IPS DF 6.9 (cell line): ENCODE measurements around the gene EMSY.
A peak's percentile ranks its signal among the peaks of the same experiment; 100 is the strongest.

Experiments
- DNase-seq: peaks from one replicate; pipeline ENCODE4 v3.0.0-alpha.2; 2013; ENCODE audit warnings: low read depth, low spot score
- H3K27ac ChIP-seq: one replicate; pipeline ENCODE4 v1.5.1; 2013; ENCODE audit warnings: low read length, control low read depth
- H3K27me3 ChIP-seq: 2 replicates; pipeline ENCODE4 v1.6.1; 2013; ENCODE audit warnings: mild to moderate bottlenecking, low read length; ENCODE audit not compliant: control insufficient read depth, insufficient read depth
- H3K36me3 ChIP-seq: 2 replicates; pipeline ENCODE4 v1.6.1; 2013; ENCODE audit warnings: low read length; ENCODE audit not compliant: control insufficient read depth, insufficient read depth
- H3K4me1 ChIP-seq: 2 replicates; pipeline ENCODE4 v1.6.1; 2013; ENCODE audit warnings: low read length; ENCODE audit not compliant: control insufficient read depth, insufficient read depth
- H3K4me3 ChIP-seq: 2 replicates; pipeline ENCODE4 v1.5.1; 2013; ENCODE audit warnings: mild to moderate bottlenecking, low read length
- H3K9me3 ChIP-seq: 2 replicates; pipeline ENCODE4 v1.6.1; 2013; ENCODE audit warnings: low read length, inconsistent platforms; ENCODE audit not compliant: control insufficient read depth, insufficient read depth
- WGBS: extraction: QIAGEN DNeasy Blood & Tissue Kit; methylation state at CpG from one replicate; pipeline ENCODE4 v1.1.7; 2013; ENCODE audit warnings: mixed read lengths, missing lambda C conversion rate; ENCODE audit not compliant: insufficient read length, insufficient coverage; 5-methylcytosine and 5-hydroxymethylcytosine counted together

The EMSY gene

GRCh38 chr11:76493040-76493439, 48.2 kb downstream of the EMSY start:
- no peaks in the 10 kb centered on the region for H3K27me3 ChIP-seq
- H3K36me3 ChIP-seq, result peaks cover 6% of the 10 kb centered on the region
- H3K9me3 ChIP-seq, result no peaks in the 10 kb centered on the region
- H3K27ac ChIP-seq, result no peak overlapping the region
- no CpG with 5 or more reads among the region's 12 CpGs for WGBS
- no peaks in the 10 kb centered on the region; the same call in 1 of the 2 replicates for H3K4me1 ChIP-seq
- no peak overlapping the region for H3K4me3 ChIP-seq
- no peak for DNase-seq

DNA sequence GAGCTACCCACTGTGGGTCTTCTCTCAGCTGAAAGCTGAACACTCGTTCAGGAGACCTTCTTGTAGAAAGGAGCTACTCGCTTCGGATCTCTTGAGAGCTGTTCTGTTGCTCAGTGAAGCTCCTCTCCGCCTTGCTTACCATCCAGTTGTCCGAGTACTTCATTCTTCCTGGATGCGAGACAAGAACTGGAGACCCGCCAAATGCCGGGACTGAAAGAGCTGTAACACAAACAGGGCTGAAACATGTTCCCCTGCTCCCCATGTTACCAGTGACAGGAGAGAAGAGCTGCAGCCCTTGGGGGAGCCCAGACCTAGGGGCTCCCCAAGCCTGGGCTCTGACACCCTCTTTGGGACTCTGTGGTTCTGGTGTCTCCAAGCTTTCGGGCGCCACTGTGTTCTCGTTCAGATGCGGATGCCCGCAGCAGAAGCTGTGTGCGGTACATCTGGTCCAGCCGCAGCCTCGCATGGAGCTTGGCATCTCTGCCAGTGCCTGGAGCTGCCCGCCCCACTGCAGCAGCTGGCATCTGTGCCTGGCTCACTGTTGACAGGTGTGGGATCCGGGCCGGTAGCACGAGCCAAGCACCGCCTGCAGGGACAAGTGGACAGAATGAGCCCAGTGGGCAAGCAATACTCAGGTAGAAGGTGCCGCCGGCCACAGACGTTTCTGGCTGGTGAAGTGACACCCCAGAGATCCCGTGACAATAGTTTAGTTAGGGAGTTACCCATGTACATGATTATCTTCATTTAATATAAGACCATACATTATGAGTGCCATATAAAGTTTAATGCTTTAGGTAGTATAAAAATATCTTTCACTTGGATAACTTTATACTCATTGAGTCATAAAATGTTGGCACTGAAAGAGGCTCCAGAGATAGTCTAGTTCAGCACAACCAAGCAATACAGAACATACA, 49.1 kb downstream of the EMSY start:
- Histone ChIP-seq H3K9me3 (no peaks in the 10 kb centered on the region), H3K36me3 (peaks cover 6% of the 10 kb centered on the region), H3K4me3 (no peak overlapping the region), H3K27ac (no peak overlapping the region), H3K4me1 (no peaks in the 10 kb centered on the region; the same call in 1 of the 2 replicates), H3K27me3 (no peaks in the 10 kb centered on the region)
- no peak for DNase-seq
- no CpG with 5 or more reads among the region's 25 CpGs for WGBS

DNA sequence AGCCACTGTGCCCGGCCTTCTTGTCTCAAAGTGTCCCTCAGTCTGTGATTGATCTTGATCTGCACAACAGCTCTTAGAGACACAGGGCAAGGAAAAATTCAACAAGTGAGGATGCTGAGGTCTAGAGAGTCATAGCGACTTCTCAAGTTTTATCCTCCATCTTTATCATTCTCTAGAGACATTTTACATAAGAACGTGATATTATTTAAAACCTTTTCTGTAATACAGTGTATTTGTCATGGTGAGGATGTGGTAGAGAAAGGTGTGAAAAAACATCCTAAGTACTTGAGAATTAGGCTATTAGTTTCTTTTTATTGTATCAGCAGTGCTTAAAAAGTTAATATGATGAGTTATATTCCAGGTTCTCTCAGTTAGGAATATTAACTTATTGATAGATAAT, 50.2 kb downstream of the EMSY start:
- no peak overlapping the region for H3K27ac ChIP-seq
- DNase-seq, result no peak
- no CpG with 5 or more reads among the region's 3 CpGs for WGBS
- H3K4me1 ChIP-seq, result no peaks in the 10 kb centered on the region; the same call in 1 of the 2 replicates
- no peaks in the 10 kb centered on the region for H3K9me3 ChIP-seq
- H3K27me3 ChIP-seq, result no peaks in the 10 kb centered on the region
- peaks cover 6% of the 10 kb centered on the region for H3K36me3 ChIP-seq
- H3K4me3 ChIP-seq, result no peak overlapping the region

GRCh38 chr11:76496174-76496573, 51.4 kb downstream of the EMSY start:
- no peak overlapping the region for H3K27ac ChIP-seq
- H3K27me3 ChIP-seq, result no peaks in the 10 kb centered on the region
- H3K4me3 ChIP-seq, result no peak overlapping the region
- no peak for DNase-seq
- no peaks in the 10 kb centered on the region; the same call in 1 of the 2 replicates for H3K4me1 ChIP-seq
- H3K9me3 ChIP-seq, result no peaks in the 10 kb centered on the region
- WGBS, result no CpG with 5 or more reads among the region's 1 CpG
- H3K36me3 ChIP-seq, result peaks cover 6% of the 10 kb centered on the region

GRCh38 chr11:76501526-76502202, 56.8 kb downstream of the EMSY start:
- Histone ChIP-seq H3K9me3 (no peaks in the 10 kb centered on the region), H3K4me1 (no peaks in the 10 kb centered on the region), H3K36me3 (no peaks in the 10 kb centered on the region; the same call in 1 of the 2 replicates), H3K27me3 (no peaks in the 10 kb centered on the region), H3K4me3 (no peak overlapping the region), H3K27ac (no peak overlapping the region)
- no peak for DNase-seq
- WGBS, result no CpG with 5 or more reads among the region's 5 CpGs

- no peak overlapping the region for H3K27ac ChIP-seq
- no peak overlapping the region for H3K4me3 ChIP-seq
- no peaks in the 10 kb centered on the region for H3K36me3 ChIP-seq
- H3K9me3 ChIP-seq, result no peaks in the 10 kb centered on the region
- H3K27me3 ChIP-seq, result no peaks in the 10 kb centered on the region
- no peak for DNase-seq
- H3K4me1 ChIP-seq, result peaks cover 3% of the 10 kb centered on the region; the same call in 1 of the 2 replicates
- WGBS, result no CpG with 5 or more reads among the region's 2 CpGs
These were observed 62.0 kb downstream of the EMSY start for GRCh38 chr11:76506833-76507232.

DNA sequence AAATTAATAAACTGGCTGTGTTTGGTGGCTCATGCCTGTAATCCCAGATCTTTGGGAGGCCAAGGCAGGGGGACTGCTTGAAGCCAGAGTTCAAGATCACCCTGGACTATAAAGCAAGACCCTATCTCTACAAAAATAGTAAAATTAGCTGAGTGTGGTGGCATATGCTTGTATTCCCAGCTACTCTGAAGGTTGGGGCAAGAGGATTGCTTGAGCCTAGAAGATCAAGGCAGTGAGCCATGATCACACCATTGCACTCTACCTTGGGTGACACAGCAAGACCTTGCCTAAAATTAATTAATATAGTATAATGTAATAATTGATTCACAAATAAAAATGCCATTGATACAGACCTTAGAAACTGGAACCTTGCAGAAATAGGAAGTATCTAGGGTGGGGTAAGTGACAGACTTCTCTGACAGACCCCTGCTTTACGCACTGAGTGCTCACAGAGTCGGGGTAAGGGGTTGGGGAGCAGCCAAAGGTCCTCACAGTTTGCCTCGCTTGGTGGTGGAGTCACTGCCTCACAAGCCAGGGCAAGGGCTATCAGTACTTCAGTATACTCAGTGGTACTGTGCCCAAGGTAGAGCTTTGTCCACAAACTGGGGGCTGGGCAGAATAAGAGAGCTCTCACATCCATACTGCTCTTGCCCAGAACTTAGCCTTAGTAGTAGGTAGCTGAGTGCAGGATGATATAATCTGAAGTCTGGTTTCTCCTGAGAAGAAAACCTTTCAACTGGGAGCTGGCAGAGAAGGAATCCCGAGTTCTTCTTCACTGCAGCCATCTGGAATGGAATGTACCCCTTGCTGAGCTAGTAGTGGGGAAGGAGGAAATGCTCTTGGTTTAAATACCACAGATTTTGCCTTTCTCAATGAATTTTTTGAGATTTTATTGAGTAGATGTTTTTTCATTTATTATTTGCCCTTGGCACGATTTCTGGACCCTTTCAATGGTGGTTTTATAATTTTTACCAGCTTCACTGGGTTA, 65.5 kb downstream of the EMSY start:
- no peak overlapping the region for H3K27ac ChIP-seq
- H3K27me3 ChIP-seq, result no peaks in the 10 kb centered on the region
- no peaks in the 10 kb centered on the region for H3K36me3 ChIP-seq
- peaks cover 3% of the 10 kb centered on the region; the same call in 1 of the 2 replicates for H3K4me1 ChIP-seq
- H3K9me3 ChIP-seq, result no peaks in the 10 kb centered on the region
- peak; percentile 39 for DNase-seq
- H3K4me3 ChIP-seq, result no peak overlapping the region
- no CpG with 5 or more reads among the region's 5 CpGs for WGBS

DNA sequence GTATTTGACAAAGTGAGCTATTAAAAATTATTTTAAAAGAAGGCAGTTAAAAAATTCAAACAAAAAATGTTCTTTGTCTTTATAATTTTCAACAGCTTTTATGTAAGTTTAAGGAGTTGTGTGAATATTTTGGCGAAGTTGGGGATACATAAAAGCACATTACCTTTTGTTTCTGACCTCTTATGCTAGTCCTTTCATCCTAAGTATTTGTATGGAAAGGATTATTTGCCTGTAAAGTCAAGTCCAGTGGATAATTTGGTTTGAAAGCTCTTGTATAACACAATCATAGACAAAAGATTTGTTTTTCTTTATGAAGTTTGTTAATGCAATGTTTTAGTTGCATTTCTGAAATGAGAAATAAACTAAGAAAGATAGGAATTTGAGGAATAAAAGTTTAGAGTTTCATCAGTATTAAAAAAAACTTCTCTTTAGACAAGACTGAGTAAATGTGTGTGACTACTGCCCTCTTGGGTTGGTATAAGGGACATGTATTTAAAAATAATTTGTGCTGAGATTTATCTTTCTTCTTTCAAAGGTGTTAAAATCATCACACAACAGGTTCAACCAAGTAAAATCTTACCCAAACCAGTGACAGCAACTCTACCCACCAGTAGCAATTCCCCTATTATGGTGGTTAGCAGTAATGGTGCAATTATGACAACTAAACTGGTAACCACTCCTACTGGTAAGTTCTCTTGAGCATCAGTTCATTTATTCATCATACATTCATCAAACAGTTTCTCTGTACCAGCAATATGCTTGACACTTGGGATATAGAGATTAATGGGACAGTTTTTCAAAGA, 68.2 kb downstream of the EMSY start:
- DNase-seq, result no peak
- no peak overlapping the region for H3K27ac ChIP-seq
- peaks cover 3% of the 10 kb centered on the region; the same call in 1 of the 2 replicates for H3K4me1 ChIP-seq
- H3K36me3 ChIP-seq, result no peaks in the 10 kb centered on the region
- no CpG with 5 or more reads among the region's 1 CpG for WGBS
- H3K9me3 ChIP-seq, result no peaks in the 10 kb centered on the region
- no peak overlapping the region for H3K4me3 ChIP-seq
- H3K27me3 ChIP-seq, result no peaks in the 10 kb centered on the region

DNA sequence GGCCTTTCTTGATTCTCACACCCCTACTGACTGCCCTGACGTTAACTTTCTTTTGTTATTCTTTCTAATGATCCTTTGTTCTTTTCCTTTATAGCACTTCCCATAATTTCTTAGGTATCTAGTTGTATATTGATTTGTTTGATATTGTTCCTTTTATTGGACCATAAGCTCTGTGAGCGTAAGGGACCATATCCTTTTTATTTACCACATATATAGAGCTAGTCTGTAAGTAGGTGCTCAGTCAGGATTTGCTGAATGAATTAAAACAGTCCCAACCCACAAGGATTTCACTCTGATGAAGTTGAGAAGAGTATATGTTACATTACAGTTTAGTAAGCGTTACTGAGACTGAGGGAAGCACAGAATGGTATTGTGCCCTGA, 68.8 kb downstream of the EMSY start:
- WGBS, result no CpG with 5 or more reads among the region's 3 CpGs

More for the DNA sequence above, 68.8 kb downstream of the EMSY start:
- Histone ChIP-seq H3K36me3 (no peaks in the 10 kb centered on the region), H3K4me3 (no peak overlapping the region), H3K27me3 (no peaks in the 10 kb centered on the region), H3K27ac (no peak overlapping the region), H3K9me3 (no peaks in the 10 kb centered on the region), H3K4me1 (peaks cover 3% of the 10 kb centered on the region; the same call in 1 of the 2 replicates)
- no peak for DNase-seq
